ENCODE data around the gene ABCA4.
A peak's percentile ranks its signal among the peaks of the same experiment; 100 is the strongest.
"Not testable (repeated sequence)": the region's sequence is repeated elsewhere in the genome, so short reads cannot be mapped to it uniquely, and the experiment has no call there.

ABCA4 gene

DNA sequence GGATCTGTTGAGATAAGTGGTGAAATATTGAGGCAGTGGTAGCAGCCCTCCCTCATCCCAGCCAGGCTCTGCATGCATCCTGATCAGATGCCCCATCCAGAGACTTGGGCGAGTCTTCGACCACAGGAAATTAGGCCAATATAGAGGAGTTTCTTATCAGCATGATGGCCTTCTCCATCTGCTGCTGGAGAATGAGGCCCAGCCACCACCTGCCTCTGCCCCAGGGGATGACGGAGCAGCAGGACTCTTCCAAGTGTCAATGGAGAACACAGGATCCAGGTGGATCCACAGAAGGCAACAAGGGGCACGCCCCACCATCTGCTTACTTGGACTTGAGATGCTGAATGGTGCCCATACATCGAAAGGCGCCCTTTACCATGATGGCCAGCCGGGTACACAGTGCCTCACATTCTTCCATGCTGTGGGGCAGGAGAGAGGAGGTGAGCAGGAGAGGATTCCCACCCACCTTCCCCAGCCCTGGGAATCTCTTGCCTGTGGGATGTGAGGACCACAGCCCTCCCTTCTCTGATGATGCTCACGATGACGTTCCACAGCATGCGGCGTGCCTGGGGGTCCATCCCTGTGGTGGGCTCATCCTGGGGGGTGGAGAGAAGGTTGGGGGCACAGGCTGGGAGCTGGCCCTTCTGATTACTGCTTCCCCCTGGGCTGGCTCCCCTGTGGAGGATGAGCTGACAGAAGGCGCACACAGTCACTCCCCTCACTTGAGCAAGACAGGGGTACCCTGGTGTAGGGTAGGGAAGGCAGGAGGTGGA, 120.3 kb downstream of the ABCA4 start:
- DNase-seq, result no peak

- peak; percentile 18 to 37 for DNase-seq
Observed at GRCh38 chr1:93999840-94000415, 121.0 kb downstream of the ABCA4 start.

- not testable (repeated sequence) for DNase-seq
Observed at GRCh38 chr1:93998532-93998931, 122.4 kb downstream of the ABCA4 start.

GRCh38 chr1:93997756-93998155, 123.2 kb downstream of the ABCA4 start:
- no peak for DNase-seq

GRCh38 chr1:93995837-93996536, 125.0 kb downstream of the ABCA4 start:
- no peak for DNase-seq

DNA sequence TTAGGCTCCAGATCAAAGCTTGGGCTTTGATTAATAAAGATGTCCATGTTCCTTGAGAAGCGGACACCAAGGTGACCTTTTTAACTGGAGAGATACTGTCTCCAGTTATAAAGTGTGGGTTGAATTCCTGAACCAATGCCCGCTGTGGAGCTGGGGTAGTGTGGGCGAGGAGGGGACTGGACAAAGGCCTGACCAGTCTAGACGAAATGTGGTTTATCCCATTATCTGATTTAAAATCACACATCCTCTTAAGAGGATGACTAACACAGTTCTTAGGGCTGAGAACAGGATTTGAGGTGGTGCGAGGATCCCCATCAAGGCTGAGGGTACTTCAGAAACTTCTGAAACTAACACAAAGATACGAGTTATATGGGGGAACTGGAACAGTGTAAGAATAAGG, 127.2 kb downstream of the ABCA4 start:
- DNase-seq, result no peak

GRCh38 chr1:93992954-93993353, 128.0 kb downstream of the ABCA4 start:
- DNase-seq, result no peak

DNA sequence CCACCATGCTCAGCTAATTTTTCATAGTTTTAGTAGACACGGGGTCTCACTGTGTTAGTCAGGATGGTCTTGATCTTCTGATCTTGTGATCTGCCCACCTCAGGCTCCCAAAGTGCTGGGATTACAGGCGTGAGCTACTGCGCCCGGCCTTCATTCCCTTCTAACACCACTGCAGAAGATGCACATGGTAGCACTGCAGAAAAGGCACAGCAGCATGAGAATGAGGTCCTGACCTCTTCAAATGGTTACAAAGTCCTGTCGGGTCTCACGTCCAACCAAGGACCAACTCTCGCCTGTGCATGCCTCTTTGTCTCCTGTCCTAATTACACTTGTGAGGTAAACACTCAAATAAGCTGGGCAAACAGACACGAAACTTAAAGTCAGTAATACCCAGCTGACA, 128.8 kb downstream of the ABCA4 start:
- DNase-seq, result no peak

- peak; percentile 67 to 77 for DNase-seq
Observed at GRCh38 chr1:93991271-93991670, 129.7 kb downstream of the ABCA4 start.

DNA sequence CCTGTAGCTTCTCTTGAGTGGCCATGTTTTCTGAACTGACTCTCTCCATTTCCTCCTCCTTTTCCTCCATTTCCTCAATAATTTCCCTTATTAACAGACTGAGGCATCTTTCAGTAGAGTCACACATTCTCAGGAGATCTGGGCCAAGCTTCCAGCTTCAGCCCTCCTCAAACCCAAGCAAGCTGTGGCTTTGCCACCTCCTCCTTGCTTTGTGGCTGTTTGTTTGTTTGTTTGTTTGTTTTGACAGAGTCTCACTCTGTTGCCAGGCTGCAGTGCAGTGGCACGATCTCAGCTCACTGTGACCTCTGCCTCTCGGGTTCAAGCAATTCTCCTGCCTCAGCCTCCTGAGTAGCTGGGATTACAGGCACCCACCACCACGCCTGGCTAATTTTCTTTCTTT, 130.5 kb downstream of the ABCA4 start:
- DNase-seq, result not testable (repeated sequence)

DNA sequence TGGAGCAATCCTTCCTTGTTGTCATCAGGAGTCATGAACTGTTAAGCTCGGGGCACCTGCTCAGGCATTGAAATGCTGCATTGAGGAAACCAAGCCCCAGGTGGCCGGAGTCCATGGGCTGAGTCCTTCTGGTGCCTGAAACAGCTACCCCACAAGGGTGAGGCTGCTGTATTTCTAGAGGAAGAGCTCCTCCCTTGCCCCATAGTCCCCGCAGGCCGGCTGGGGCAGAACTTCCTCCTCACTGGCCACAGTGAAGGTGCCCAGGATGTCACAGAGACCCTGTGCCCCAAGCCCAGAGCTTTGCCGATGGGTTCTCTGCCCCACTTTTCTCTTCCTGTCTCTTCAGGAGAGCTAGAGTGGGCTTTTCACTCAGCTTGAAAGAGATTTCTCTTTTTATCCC, 130.9 kb downstream of the ABCA4 start:
- DNase-seq, result no peak

DNA sequence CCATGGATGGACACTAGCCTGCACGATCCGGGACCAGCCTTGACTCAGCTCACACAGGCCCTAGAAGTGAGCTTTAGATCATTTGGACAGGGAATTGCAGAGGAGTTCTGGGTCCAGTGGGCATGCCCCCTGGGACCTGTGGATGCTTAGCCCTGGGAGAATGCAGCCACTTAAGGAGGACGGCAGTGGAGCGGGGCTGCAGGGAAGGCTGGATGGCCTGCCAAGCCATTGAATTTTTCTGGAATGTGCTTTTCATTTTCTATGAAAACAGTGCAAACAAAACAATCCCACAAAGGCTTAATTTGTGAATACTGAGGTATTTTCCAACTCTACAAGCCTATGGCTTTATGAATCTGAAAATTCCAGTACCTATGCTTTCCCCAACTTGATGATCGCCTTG, 131.3 kb downstream of the ABCA4 start:
- no peak for DNase-seq

DNA sequence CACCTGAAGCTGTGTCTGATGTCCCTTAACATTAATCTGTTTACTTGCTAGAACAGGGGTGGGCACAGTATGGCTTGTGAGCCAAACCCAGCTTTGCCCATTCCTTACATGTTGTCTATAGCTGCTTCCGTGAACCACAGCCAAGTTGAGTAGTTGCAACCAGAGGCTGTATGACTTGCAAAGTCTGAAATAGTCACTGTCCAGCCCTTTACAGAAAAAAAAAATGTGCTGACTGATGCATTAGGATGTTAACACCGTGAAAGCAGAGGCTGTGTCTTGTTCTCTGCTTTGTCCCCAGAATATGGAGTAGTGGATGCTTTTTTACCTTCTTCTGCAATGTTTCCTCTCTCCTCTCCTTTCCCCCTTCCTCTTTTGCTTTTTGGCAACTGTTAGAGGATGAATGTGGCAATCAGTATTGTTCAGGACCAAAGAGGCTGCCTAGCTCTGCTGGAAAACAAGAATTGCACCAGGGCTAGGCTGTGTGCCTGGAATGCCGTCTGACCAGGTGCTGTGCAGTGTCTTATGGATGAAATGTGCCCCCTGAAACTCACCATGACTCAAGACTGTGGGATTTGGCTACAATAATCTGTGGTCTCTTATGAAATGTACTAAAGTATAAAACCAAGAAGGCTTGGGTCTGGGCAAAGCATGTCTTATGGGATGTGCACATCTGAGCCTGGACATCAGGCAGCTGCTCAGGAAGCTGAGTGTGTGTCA, 132.2 kb downstream of the ABCA4 start:
- DNase-seq, result peak; percentile 80 to 81

DNA sequence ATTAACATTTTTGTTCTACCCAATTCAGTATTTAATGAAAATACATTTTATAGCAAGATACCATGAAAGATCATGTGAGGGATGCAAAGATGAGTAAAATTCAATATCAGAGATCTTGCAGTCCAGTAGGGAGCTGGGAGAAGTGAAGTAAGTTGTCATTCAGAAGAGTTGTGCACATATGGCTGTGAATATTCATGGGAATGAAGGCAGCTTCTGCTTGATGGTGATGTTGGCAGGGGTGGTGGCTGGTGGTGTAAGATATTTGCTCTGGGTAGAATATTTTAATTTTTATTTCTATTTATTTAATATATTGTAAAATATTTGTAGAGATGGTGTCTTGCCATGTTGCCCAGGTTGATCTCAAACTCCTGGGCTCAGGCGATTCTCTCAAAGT, 139.7 kb downstream of the ABCA4 start:
- DNase-seq, result no peak

DNA sequence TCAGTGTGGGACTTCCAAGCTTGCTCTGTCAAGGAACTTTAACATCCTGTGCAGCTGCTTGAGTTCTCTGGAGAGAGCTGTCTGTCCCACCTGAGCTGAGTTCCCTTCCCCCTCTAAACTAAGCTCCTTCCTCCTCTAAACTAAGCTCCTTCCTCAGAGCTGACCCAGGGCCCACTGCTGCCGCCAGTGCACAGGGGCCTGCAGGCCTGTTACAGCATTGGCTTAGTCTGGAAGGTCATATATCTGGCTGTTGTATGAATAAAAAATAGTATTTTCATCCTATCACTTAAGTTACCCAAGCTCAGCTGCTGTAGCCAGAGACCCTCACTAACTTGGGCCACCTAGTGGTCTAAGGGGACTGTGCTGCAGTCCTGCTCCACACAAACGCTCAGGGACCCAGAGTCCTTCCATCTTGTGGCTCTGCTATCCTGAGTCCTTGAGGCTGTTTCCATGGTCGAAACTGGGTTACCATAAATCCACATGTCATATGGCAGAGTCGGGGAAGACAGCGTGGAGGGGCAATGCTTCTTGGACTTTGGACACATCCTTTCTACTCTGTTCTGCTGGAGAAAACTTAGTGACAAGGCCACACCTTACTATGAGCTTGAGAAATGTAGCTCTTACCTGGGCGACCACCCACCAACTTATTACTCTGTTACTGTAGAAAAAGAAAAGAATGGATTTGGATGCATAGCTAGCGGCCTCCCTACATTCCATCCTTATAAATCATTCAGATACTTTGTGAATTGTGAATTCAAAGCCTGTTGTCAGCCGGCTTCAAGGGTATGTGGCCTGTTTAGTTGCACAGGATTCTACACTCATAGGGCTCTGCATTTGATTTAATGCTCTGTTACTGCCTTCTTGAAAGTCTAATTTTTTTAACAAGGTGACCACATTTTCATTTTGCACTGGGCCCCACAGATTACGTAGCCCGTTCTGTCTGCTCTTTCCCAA, 140.4 kb downstream of the ABCA4 start:
- no peak for DNase-seq

- DNase-seq, result no peak
Observed at GRCh38 chr1:93979718-93980319, 141.1 kb downstream of the ABCA4 start.

DNA sequence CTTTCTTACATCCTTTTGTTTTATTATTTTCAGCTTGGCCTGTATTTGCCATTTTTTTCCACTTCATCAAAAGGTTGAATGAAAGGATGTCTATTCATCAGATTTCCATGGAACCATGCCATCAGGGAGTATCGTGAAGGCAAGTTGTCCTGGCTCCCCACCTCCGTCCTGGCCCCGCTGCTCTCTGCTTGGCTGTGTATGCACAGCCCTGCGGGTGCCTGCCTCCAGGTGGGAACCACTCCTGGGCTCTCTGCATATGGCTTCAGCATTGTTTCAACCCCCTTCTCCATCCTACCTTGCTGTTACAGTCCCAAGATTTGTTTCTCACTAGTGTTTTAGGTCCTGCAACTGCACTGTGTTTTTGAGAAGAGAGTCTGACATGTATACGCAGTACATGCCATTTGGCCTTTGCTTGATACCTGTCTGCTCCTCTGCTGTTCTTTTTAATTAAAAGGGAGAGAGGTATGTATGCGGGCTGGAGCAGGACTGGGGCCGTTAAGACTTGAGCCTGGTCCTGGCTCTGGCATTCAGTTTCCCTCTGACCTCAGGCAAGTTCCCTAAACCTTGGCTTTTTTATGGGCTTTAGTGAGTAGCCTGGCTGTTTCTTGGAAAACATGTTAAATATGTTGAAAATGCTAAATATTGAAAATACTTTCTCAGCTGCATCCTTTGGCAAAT, 141.8 kb downstream of the ABCA4 start:
- DNase-seq, result no peak

DNA sequence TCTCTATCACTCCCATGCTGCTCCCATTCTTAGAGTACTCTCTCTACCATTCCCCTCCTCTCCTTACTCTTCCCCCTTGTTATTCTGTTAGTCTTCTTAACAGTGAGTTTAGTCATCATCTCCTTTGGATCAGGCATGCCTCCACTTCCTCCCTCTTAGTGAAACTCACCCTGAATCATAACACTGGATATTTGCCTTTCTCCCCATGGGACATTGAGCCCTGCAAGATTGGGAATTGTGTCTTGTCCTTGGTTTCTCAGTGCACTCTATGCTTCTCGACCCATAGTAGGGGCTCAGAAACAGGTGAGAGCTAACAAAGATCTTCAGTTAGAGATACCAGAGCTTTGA, 143.4 kb downstream of the ABCA4 start:
- DNase-seq, result no peak

GRCh38 chr1:93976711-93977597, 144.0 kb downstream of the ABCA4 start:
- no peak for DNase-seq

DNA sequence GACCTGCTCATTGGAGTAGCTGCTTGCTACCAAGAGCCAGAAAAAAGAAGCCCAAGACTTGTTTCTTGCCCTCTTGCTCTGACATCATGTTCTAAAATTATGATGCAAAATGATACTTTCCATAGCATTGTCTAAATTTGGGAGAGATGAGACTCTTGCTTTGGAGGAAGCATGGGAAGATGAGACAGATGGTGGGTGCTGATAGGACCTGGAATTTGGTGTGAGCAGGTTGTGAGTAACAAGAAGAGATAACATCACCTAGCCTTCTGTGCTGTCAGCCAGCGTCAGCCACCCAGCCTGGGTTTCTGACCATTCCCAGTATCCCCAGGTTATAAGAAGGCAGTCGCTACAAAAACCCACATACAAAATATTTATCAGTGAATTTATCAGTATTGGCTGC, 144.7 kb downstream of the ABCA4 start:
- no peak for DNase-seq
